HEK293 (cell line): ENCODE results near the gene RPL15.

ENCODE experiments used
- BCL11A ChIP-seq: fragments of 450-650 bp; formaldehyde crosslinking; IDR thresholded peaks from 2 replicates; pipeline ENCODE4 v1.5.1; 2016; ENCODE audit warnings: low read depth, missing biosample characterization, missing genetic modification characterization
- CTCF ChIP-seq: fragments of 450-650 bp; formaldehyde crosslinking; IDR thresholded peaks from 2 replicates; pipeline ENCODE4 v1.5.1; 2016; ENCODE audit warnings: missing biosample characterization, missing genetic modification characterization
- KLF9 ChIP-seq: fragments of 450-650 bp; formaldehyde crosslinking; IDR thresholded peaks from 2 replicates; pipeline ENCODE4 v1.5.1; 2016; ENCODE audit warnings: missing biosample characterization, missing genetic modification characterization, low read depth
- PBX3 ChIP-seq: sonication (generic); formaldehyde crosslinking; IDR thresholded peaks from 2 replicates; pipeline ENCODE4 v1.8.1; 2022; ENCODE audit warnings: mild to moderate bottlenecking, moderate library complexity, missing genetic modification reagents
- ZBTB49 ChIP-seq: fragments of 450-650 bp; formaldehyde crosslinking; IDR thresholded peaks from 2 replicates; pipeline ENCODE4 v1.5.1; 2016; ENCODE audit warnings: missing biosample characterization, missing genetic modification characterization, low read depth
- ZNF146 ChIP-seq: fragments of 450-650 bp; formaldehyde crosslinking; IDR thresholded peaks from 2 replicates; pipeline ENCODE4 v1.5.1; 2016; ENCODE audit warnings: missing biosample characterization, missing genetic modification characterization
- ZNF24 ChIP-seq: fragments of 450-650 bp; formaldehyde crosslinking; IDR thresholded peaks from 2 replicates; pipeline ENCODE4 v1.5.1; 2016; ENCODE audit warnings: missing biosample characterization, missing genetic modification characterization
- ZNF518A ChIP-seq: fragments of 450-650 bp; formaldehyde crosslinking; conservative IDR thresholded peaks from 2 replicates; pipeline ENCODE4 v1.5.1; 2016; ENCODE audit warnings: low read depth, missing biosample characterization, missing genetic modification characterization
- ZSCAN18 ChIP-seq: fragments of 450-650 bp; formaldehyde crosslinking; IDR thresholded peaks from 2 replicates; pipeline ENCODE4 v1.5.1; 2016; ENCODE audit warnings: missing biosample characterization, missing genetic modification characterization
- TF ChIP-seq, protein P1 (sequence below): fragments of 450-650 bp; formaldehyde crosslinking; IDR thresholded peaks from 2 replicates; pipeline ENCODE4 v1.5.1; 2016; ENCODE audit warnings: missing biosample characterization, missing genetic modification characterization
- TF ChIP-seq, protein P2 (sequence below): fragments of 450-650 bp; formaldehyde crosslinking; IDR thresholded peaks from 2 replicates; pipeline ENCODE4 v1.5.1; 2016; ENCODE audit warnings: missing biosample characterization, missing genetic modification characterization

DNA sequence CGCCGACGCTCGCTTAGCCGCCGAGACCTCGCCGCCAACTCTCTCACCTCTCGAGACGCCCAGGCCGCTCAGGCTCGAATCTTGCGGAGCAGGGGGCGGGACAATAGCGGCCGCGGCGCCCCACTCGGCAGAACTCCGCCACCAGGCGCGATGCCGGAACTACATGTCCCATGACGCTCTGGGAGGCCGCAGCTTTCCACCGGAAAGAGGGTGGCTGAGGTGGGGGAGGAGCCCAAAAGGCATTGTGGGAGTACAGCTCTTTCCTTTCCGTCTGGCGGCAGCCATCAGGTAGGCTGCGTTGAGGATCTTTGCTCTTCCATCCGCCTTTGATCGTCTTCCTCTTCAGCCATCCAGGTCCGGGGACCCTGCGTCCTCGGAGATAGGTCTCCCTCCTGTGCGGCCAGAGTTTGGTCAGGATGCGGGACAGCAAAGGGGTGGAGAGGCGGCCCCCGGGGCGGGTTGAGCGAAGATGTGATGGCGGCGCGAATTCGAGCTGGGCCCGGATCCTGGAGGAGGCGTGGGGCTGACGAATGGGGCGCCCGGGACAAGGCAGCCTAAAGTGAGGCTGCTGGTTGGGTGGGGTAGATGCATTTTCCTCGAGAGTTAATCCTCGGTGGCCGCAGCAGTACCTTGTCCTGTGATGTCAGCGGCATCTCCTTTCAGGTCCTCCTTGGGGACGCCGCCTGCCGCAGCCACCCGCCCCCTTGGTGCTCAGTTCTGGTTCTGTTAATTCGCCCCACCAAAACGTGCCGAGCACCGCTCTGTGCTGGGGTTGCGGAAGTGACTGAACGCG is at the start of gene RPL15, which contains the start of gene NKIRAS1:
- TF ChIP-seq ZNF518A (tag by site-specific recombination) (peak; percentile 26; the same call in 1 of the 2 replicates), ZBTB49 (tag by site-specific recombination) (no peak), CTCF (tag by site-specific recombination) (peak; percentile 78; the same call in 1 of the 2 replicates), PBX3 (no peak), ZNF146 (0 out of 2 replicates have a peak, but pooled peaks have one; percentile 15), KLF9 (peak; percentile 71), ZNF24 (tag by site-specific recombination) (peak; percentile 87; the same call in 1 of the 2 replicates), ZSCAN18 (tag by site-specific recombination) (peak; percentile 87), BCL11A (0 out of 2 replicates have a peak, but pooled peaks have one; percentile 15)
- TF ChIP-seq, protein P1, sequence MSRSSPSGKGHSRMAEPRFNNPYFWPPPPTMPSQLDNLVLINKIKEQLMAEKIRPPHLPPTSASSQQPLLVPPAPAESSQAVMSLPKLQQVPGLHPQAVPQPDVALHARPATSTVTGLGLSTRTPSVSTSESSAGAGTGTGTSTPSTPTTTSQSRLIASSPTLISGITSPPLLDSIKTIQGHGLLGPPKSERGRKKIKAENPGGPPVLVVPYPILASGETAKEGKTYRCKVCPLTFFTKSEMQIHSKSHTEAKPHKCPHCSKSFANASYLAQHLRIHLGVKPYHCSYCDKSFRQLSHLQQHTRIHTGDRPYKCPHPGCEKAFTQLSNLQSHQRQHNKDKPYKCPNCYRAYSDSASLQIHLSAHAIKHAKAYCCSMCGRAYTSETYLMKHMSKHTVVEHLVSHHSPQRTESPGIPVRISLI (tag by site-specific recombination): no peak
- TF ChIP-seq, protein P2, sequence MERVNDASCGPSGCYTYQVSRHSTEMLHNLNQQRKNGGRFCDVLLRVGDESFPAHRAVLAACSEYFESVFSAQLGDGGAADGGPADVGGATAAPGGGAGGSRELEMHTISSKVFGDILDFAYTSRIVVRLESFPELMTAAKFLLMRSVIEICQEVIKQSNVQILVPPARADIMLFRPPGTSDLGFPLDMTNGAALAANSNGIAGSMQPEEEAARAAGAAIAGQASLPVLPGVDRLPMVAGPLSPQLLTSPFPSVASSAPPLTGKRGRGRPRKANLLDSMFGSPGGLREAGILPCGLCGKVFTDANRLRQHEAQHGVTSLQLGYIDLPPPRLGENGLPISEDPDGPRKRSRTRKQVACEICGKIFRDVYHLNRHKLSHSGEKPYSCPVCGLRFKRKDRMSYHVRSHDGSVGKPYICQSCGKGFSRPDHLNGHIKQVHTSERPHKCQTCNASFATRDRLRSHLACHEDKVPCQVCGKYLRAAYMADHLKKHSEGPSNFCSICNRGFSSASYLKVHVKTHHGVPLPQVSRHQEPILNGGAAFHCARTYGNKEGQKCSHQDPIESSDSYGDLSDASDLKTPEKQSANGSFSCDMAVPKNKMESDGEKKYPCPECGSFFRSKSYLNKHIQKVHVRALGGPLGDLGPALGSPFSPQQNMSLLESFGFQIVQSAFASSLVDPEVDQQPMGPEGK: peak; percentile 90
